Stomach (tissue), 9 donors: Measurements from ENCODE around the gene TRIM25. TPM values are rescaled to one million over a fixed set of nuclear protein-coding genes. Genes with fewer than 3 reads are reported as not detected.

Source experiments
- DNase-seq, 2 donors: peaks; one replicate each; pipeline versions ENCODE4 v3.0.0 to v3.0.0-alpha.2; 2013 to 2019
- H3K27ac ChIP-seq, 5 donors: fragments of 200-600 bp in 4 of 5; sonication (generic) in 4 of 5; one replicate each; pipeline ENCODE4 v1.5.1; 2013 to 2019; ENCODE audit warnings: mild to moderate bottlenecking in 1 of 5, moderate library complexity in 1 of 5
- H3K27me3 ChIP-seq, 3 donors: fragments of 200-600 bp; sonication (generic); one replicate each; pipeline ENCODE4 v1.5.1; 2017 to 2019; ENCODE audit warnings: mixed run types in 1 of 3
- H3K36me3 ChIP-seq, 4 donors: fragments of 200-600 bp; sonication (generic); 1 replicate in 3 of 4; 2 replicates in 1 of 4; pipeline ENCODE4 v1.5.1; 2016 to 2019
- H3K4me1 ChIP-seq, 4 donors: fragments of 200-600 bp; sonication (generic); one replicate each; pipeline ENCODE4 v1.5.1; 2016 to 2019
- H3K4me3 ChIP-seq, 4 donors: fragments of 200-600 bp; sonication (generic) in 3 of 4; one replicate each; pipeline ENCODE4 v1.5.1; 2016 to 2019; ENCODE audit warnings: mild to moderate bottlenecking in 1 of 4
- H3K9me3 ChIP-seq, 4 donors: fragments of 200-600 bp; sonication (generic); one replicate each; pipeline ENCODE4 v1.5.1; 2016 to 2019
- EP300 ChIP-seq: sonication (generic); formaldehyde crosslinking; IDR thresholded peaks from one replicate; pipeline ENCODE4 v1.6.1; 2017; ENCODE audit warnings: antibody characterized with exemption
- POLR2A ChIP-seq, 4 donors: fragments of 450-650 bp; IDR thresholded peaks; one replicate each; pipeline ENCODE4 v1.6.1; 2016; ENCODE audit warnings: antibody characterized with exemption in 4 of 4, control low read depth in 2 of 4, mild to moderate bottlenecking in 1 of 4, moderate library complexity in 1 of 4
- POLR2AphosphoS5 ChIP-seq, 3 donors: sonication (generic); formaldehyde crosslinking; IDR thresholded peaks; one replicate each; pipeline ENCODE4 v1.6.1; 2016; ENCODE audit warnings: antibody characterized with exemption in 3 of 3
- WGBS, 5 donors: extraction: QIAGEN DNeasy Blood & Tissue Kit in 3 of 5; methylation state at CpG; one replicate each; pipeline versions ENCODE4 v1.1.5 to v1.1.7; 2013 to 2018; 5-methylcytosine and 5-hydroxymethylcytosine counted together
- intact Hi-C: fragments of 100-400 bp; cut with DNase I; formaldehyde crosslinking; loops from one replicate; pipeline ENCODE4 v1.15.1; 2023; ENCODE audit warnings: low total_unique reads
- polyA plus RNA-seq, 3 donors: library from polyadenylated mRNA; stranded (reverse); fragments of 200-250 nt; gene quantifications; one replicate each; pipeline ENCODE4 v1.2.3, GENCODE V29; 2013
- total RNA-seq, 5 donors: library from RNA; depleted of rRNA; stranded (reverse); fragments of >200 nt; gene quantifications; one replicate each; pipeline versions ENCODE4 v1.1.0 to v1.2.3, GENCODE V29; 2014 to 2016
- TF ChIP-seq, protein P1 (sequence below), 7 experiments: fragments of 450-650 bp in 4 of 7; fragments of 200-600 bp in 3 of 7; sonication (generic) in 3 of 7; IDR thresholded peaks; one replicate each; pipeline ENCODE4 v1.5.1; 2016 to 2019; ENCODE audit warnings: antibody characterized with exemption in 7 of 7, control low read depth in 2 of 7, mild to moderate bottlenecking in 1 of 7
- donor health status: healthy with polysubstance abuse.
- donor health status: Bipolar disorder and iron deficiency.
- donor health status: healthy.

The TRIM25 gene
- total and polyA plus RNA-seq, 8 donors, result 7.2 to 657 (median 26.6) TPM

DNA sequence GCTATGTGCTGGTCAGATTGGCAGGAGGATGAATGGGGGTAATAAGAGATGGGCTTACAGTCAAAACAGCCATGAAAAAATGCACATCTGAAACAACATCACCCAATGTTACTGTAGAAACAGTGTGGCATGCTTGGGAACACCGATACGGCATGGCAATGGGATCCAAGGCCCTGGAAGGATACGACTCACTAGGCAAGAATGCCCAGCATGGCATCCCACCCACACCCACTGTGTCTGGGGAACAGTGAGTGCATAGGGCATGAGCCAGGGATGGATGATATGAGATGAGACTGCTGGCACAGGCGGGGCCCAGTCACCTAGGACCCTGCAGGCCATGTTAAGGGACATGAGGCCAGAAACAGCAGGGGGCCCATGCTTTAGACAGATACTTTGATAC is 11.5 kb downstream of the TRIM25 start:
- intact Hi-C loops, result no loop called here
- Histone ChIP-seq H3K27ac (no peak overlapping the region), H3K9me3 (no peaks in the 10 kb centered on the region), H3K4me3 (no peak overlapping the region), H3K27me3 (no peaks in the 10 kb centered on the region), H3K4me1 (peaks cover 0 to 26% (median 5%) of the 10 kb centered on the region in 4 donors), H3K36me3 (peaks cover 79 to 100% (median 100%) of the 10 kb centered on the region in 4 donors)
- TF ChIP-seq POLR2AphosphoS5 (IDR thresholded peaks at IDR 0.05), result no peak
- TF ChIP-seq, protein P1, sequence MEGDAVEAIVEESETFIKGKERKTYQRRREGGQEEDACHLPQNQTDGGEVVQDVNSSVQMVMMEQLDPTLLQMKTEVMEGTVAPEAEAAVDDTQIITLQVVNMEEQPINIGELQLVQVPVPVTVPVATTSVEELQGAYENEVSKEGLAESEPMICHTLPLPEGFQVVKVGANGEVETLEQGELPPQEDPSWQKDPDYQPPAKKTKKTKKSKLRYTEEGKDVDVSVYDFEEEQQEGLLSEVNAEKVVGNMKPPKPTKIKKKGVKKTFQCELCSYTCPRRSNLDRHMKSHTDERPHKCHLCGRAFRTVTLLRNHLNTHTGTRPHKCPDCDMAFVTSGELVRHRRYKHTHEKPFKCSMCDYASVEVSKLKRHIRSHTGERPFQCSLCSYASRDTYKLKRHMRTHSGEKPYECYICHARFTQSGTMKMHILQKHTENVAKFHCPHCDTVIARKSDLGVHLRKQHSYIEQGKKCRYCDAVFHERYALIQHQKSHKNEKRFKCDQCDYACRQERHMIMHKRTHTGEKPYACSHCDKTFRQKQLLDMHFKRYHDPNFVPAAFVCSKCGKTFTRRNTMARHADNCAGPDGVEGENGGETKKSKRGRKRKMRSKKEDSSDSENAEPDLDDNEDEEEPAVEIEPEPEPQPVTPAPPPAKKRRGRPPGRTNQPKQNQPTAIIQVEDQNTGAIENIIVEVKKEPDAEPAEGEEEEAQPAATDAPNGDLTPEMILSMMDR (IDR thresholded peaks at IDR 0.05), result no peak
- TF ChIP-seq EP300, result no peak
- TF ChIP-seq POLR2A (IDR thresholded peaks at IDR 0.05), result no peak
- DNase-seq, result no peak
- WGBS, 5 donors, result 92 to 98% (median 93%) methylated on average over 4 of the region's 4 CpGs

DNA sequence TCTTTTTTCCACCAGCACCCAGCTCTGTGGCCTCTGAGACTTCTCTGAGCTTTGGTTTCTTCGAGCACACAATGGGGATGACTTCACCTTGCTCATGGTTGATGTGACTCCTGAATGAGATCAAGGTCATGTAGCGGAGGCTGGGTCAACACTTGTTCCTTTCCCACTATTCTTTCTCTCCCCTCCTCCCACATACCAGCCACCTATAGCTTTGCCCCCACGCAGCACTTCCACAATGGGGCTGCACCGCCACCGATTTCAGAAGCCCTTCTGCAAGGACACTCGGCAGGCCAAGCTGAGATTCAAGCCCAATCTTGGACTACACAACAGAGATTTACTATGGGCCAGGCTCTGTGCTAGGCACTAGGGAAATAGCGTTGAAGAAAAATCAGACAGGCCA is 14.4 kb downstream of the TRIM25 start:
- DNase-seq, result no peak
- TF ChIP-seq, protein P1 (IDR thresholded peaks at IDR 0.05), result no peak
- TF ChIP-seq POLR2AphosphoS5 (IDR thresholded peaks at IDR 0.05) (no peak), POLR2A (IDR thresholded peaks at IDR 0.05) (no peak), EP300 (no peak)
- WGBS, 5 donors, result 92 to 96% (median 95%) methylated on average over 7 of the region's 7 CpGs
- H3K27ac ChIP-seq, result peak overlapping the region in 1 of 5 donors; percentile 18
- H3K27me3 ChIP-seq, result no peaks in the 10 kb centered on the region
- no peaks in the 10 kb centered on the region for H3K9me3 ChIP-seq
- peaks cover 0 to 42% (median 10%) of the 10 kb centered on the region in 4 donors for H3K4me1 ChIP-seq
- H3K4me3 ChIP-seq, result no peak overlapping the region
- intact Hi-C loops, result no loop called here
- H3K36me3 ChIP-seq, result peaks cover 83 to 100% (median 100%) of the 10 kb centered on the region in 4 donors

DNA sequence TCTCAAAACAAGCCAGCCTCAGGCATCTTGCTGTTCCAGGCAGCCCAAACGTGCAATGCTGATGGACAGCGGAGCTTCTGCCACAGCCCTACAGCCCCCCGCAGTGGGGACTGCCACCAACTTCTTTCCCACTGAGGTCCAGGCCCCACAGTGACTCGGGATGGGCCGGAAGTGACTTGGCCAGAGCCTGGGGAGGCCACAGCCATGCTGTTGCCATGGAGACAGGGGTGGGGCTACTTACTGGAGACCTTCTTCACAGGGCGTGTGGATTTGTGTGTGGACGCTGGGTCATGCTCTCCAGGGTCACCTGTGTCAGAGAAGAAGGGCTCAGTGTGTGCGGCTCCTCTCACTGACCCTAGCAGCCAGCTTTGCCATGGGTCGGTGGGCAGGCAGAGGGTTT is 15.0 kb downstream of the TRIM25 start:
- Histone ChIP-seq H3K36me3 (peaks cover 83 to 100% (median 100%) of the 10 kb centered on the region in 4 donors), H3K4me1 (peaks cover 0 to 42% (median 10%) of the 10 kb centered on the region in 4 donors), H3K27me3 (no peaks in the 10 kb centered on the region), H3K9me3 (no peaks in the 10 kb centered on the region), H3K4me3 (no peak overlapping the region), H3K27ac (peak overlapping the region in 1 of 5 donors; percentile 18)
- intact Hi-C loops, result no loop called here
- WGBS, 5 donors, result 58 to 81% (median 64%) methylated on average over 9 of the region's 9 CpGs
- TF ChIP-seq POLR2A (IDR thresholded peaks at IDR 0.05) (no peak), EP300 (no peak)
- DNase-seq, result no peak

DNA sequence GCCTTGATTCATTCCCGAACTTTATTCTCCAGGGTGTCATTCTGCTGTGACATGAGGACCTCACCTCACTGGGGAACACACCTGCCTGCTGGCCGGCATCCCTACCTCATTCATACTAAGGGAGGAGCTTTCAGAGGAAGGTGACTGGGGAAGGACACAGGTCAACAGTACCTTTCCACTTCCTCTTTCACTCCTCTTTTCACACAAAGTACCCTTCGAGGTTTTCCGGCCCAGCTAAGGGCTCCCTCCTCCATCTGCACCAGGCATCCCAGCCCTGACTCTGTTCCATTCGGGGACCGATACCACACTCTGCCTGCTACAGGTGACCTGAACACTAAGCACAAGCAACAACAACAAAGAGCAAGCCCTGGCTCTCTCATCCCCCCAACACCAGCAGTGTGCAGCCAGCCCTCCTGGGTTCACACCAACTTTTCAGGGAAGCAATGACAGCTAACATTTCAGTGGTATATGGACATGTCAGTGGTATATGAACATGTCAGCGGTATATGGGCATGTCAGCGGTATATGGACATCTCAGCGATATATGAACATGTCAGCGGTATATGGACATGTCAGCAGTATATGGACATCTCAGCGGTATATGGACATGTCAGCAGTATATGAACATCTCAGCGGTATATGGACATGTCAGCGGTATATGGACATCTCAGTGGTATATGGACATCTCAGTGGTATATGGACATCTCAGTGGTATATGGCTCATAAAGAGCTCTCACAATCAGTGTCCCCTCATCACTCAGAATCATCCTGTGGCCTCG is 16.0 kb downstream of the TRIM25 start:
- intact Hi-C loops, result no loop called here
- Histone ChIP-seq H3K9me3 (no peaks in the 10 kb centered on the region), H3K36me3 (peaks cover 83 to 100% (median 100%) of the 10 kb centered on the region in 4 donors), H3K4me3 (no peak overlapping the region), H3K27me3 (no peaks in the 10 kb centered on the region), H3K4me1 (peaks cover 0 to 42% (median 10%) of the 10 kb centered on the region in 4 donors), H3K27ac (peak overlapping the region in 4 of 5 donors; percentile 1 to 68 (median 49))
- no peak for DNase-seq
- 82 to 85% (median 84%) methylated on average over 14 of the region's 14 CpGs for WGBS, 5 donors
- TF ChIP-seq POLR2A (IDR thresholded peaks at IDR 0.05) (no peak), POLR2AphosphoS5 (IDR thresholded peaks at IDR 0.05) (no peak)
- TF ChIP-seq, protein P1 (IDR thresholded peaks at IDR 0.05), result no peak

DNA sequence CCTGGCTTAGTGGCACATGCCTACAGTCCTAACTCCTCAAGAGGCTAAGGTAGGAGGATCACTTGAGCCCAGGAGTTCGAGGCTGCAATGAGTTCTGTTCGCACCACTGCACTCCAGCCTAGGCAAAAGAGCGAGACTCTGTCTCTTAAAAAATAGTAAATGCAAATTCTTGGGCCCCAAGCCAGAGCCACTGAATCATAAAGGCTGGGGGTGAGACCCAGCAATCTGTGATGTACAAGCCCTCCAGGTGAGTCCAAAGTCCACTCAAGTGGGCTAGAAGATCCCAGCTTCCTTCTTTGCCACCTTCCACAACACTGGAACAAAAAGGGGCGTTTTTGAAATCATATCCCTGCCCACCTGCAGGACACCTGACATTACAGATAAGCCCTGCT is 16.9 kb downstream of the TRIM25 start:
- H3K4me1 ChIP-seq, result peaks cover 0 to 42% (median 10%) of the 10 kb centered on the region in 4 donors
- peak; percentile 34 to 56 for DNase-seq
- peaks cover 81 to 100% (median 100%) of the 10 kb centered on the region in 4 donors for H3K36me3 ChIP-seq
- H3K9me3 ChIP-seq, result no peaks in the 10 kb centered on the region
- no peaks in the 10 kb centered on the region for H3K27me3 ChIP-seq
- 65 to 73% (median 70%) methylated on average over 4 of the region's 4 CpGs for WGBS, 5 donors
- H3K4me3 ChIP-seq, result no peak overlapping the region
- TF ChIP-seq POLR2A (IDR thresholded peaks at IDR 0.05), result no peak
- TF ChIP-seq POLR2AphosphoS5 (IDR thresholded peaks at IDR 0.05), result peak in 1 of 3 donors; percentile 17
- peak overlapping the region in 4 of 5 donors; percentile 1 to 68 (median 49) for H3K27ac ChIP-seq
- intact Hi-C loops, result no loop called here
